ENCODE results near the gene SKI. TPM values are rescaled to one million over a fixed set of nuclear protein-coding genes. Genes with fewer than 3 reads are reported as not detected.

The SKI gene
- total RNA-seq, 2 experiments from 2014 or later: 286 to 324 TPM

GRCh38 chr1:2187619-2188018, 40.5 kb upstream of the SKI start:
- Mint-ChIP-seq H3K9me3 (no peaks in the 10 kb centered on the region), H3K27ac (no peak overlapping the region), H3K4me3 (no peak overlapping the region), H3K27me3 (no peaks in the 10 kb centered on the region), H3K36me3 (ENCODE audit: low read depth) (peaks cover 6% of the 10 kb centered on the region), H3K4me1 (ENCODE audit: low read depth) (no peaks in the 10 kb centered on the region)
- DNase-seq (no peak), ATAC-seq (ENCODE audit: poor library complexity) (no peak)
- intact Hi-C loops (cut with DNase I, micrococcal nuclease): no loop called here
- TF ChIP-seq CTCF (IDR thresholded peaks at IDR 0.05): no peak
- H3K27me3 ChIP-seq (ENCODE audit: control insufficient read depth in 1 of 2, insufficient read depth in 2 of 2, low read length in 2 of 2): no peaks in the 10 kb centered on the region
- H3K27ac ChIP-seq (ENCODE audit: low read depth in 1 of 2, low read length in 2 of 2): no peak overlapping the region
- peaks cover 25% of the 10 kb centered on the region for H3K4me1 ChIP-seq (ENCODE audit: insufficient read depth, low read length)
- CTCF ChIA-PET: no interaction called here
- H3K4me3 ChIP-seq (ENCODE audit: low read length): no peak overlapping the region
- peaks cover 0 to 5% of the 10 kb centered on the region in 2 experiments for H3K9me3 ChIP-seq (ENCODE audit: control insufficient read depth in 1 of 2, insufficient read depth in 1 of 2, low read length in 2 of 2)
- POLR2A ChIA-PET: no interaction called here
- peaks cover 10% of the 10 kb centered on the region for H3K36me3 ChIP-seq (ENCODE audit: insufficient read depth, low read length)

GRCh38 chr1:2188336-2188735, 39.8 kb upstream of the SKI start:
- no peaks in the 10 kb centered on the region for H3K27me3 Mint-ChIP-seq
- TF ChIP-seq CTCF (IDR thresholded peaks at IDR 0.05): no peak
- intact Hi-C loops (cut with DNase I, micrococcal nuclease): no loop called here
- H3K36me3 ChIP-seq (ENCODE audit: insufficient read depth, low read length): peaks cover 10% of the 10 kb centered on the region
- H3K4me3 Mint-ChIP-seq: no peak overlapping the region
- ATAC-seq (ENCODE audit: poor library complexity) (no peak), DNase-seq (no peak)
- no peaks in the 10 kb centered on the region for H3K4me1 Mint-ChIP-seq (ENCODE audit: low read depth)
- H3K36me3 Mint-ChIP-seq (ENCODE audit: low read depth): peaks cover 6% of the 10 kb centered on the region
- H3K9me3 Mint-ChIP-seq: no peaks in the 10 kb centered on the region
- peak overlapping the region; percentile 89 for H3K27ac Mint-ChIP-seq
- POLR2A ChIA-PET: interaction anchor here (1.1 kb wide), 1 partner anchor 336 kb away, joined by 5 read pairs; no protein-coding TSS in a partner anchor
- no peak overlapping the region for H3K4me3 ChIP-seq (ENCODE audit: low read length)
- no peaks in the 10 kb centered on the region for H3K27me3 ChIP-seq (ENCODE audit: control insufficient read depth in 1 of 2, insufficient read depth in 2 of 2, low read length in 2 of 2)
- CTCF ChIA-PET: interaction anchor here (0.7 kb wide), 1 partner anchor 9 kb away, joined by 3 read pairs; no protein-coding TSS in a partner anchor
- no peak overlapping the region for H3K27ac ChIP-seq (ENCODE audit: low read depth in 1 of 2, low read length in 2 of 2)
- H3K9me3 ChIP-seq (ENCODE audit: control insufficient read depth in 1 of 2, insufficient read depth in 1 of 2, low read length in 2 of 2): peaks cover 0 to 5% of the 10 kb centered on the region in 2 experiments
- H3K4me1 ChIP-seq (ENCODE audit: insufficient read depth, low read length): peaks cover 31% of the 10 kb centered on the region

- peak overlapping the region; percentile 89 for H3K27ac Mint-ChIP-seq
- intact Hi-C loops (cut with DNase I, micrococcal nuclease): loop anchor here (10.0 kb wide), 2 partner anchors 55 to 655 kb away; no protein-coding TSS in a partner anchor
- POLR2A ChIA-PET: interaction anchor here (0.6 to 1.1 kb wide), 3 partner anchors 202 to 334 kb away, joined by 3 to 5 read pairs (median 3); partner anchors contain the start of genes MORN1 and RER1
Measured at GRCh38 chr1:2189459-2190425, 38.4 kb upstream of the SKI start.

More at GRCh38 chr1:2189459-2190425, 38.4 kb upstream of the SKI start:
- Mint-ChIP-seq H3K27me3 (no peaks in the 10 kb centered on the region), H3K4me1 (ENCODE audit: low read depth) (no peaks in the 10 kb centered on the region), H3K36me3 (ENCODE audit: low read depth) (peaks cover 6% of the 10 kb centered on the region), H3K9me3 (no peaks in the 10 kb centered on the region), H3K4me3 (peak overlapping the region; percentile 76)
- H3K27me3 ChIP-seq (ENCODE audit: control insufficient read depth in 1 of 2, insufficient read depth in 2 of 2, low read length in 2 of 2): no peaks in the 10 kb centered on the region
- peak; percentile 75 to 95 (median 90) for DNase-seq
- peaks cover 38% of the 10 kb centered on the region for H3K4me1 ChIP-seq (ENCODE audit: insufficient read depth, low read length)
- CTCF ChIA-PET: interaction anchor here (1.0 to 1.1 kb wide), 2 partner anchors 15 to 192 kb away, joined by 3 to 4 read pairs; no protein-coding TSS in a partner anchor
- peak overlapping the region; percentile 17 to 78 for H3K27ac ChIP-seq (ENCODE audit: low read depth in 1 of 2, low read length in 2 of 2)
- TF ChIP-seq CTCF (IDR thresholded peaks at IDR 0.05): no peak
- ATAC-seq (ENCODE audit: poor library complexity): peak; percentile 75
- peaks cover 0 to 5% of the 10 kb centered on the region in 2 experiments for H3K9me3 ChIP-seq (ENCODE audit: control insufficient read depth in 1 of 2, insufficient read depth in 1 of 2, low read length in 2 of 2)
- H3K36me3 ChIP-seq (ENCODE audit: insufficient read depth, low read length): peaks cover 8% of the 10 kb centered on the region
- peak overlapping the region; percentile 65 for H3K4me3 ChIP-seq (ENCODE audit: low read length)

All from CD4-positive, alpha-beta T cell (primary cell).